Measurements from ENCODE around the gene CIPC. TPM values are rescaled to one million over a fixed set of nuclear protein-coding genes. Genes with fewer than 3 reads are reported as not detected.

Gene CIPC
- total RNA-seq, 1 experiment from 2014 or later = 20.6 TPM

- Histone ChIP-seq H3K4me2 (ENCODE audit: low read length) (no peak overlapping the region), H3K9ac (ENCODE audit: low read length) (no peak overlapping the region)
- POLR2A ChIA-PET = interaction anchor here (0.9 to 2.2 kb wide), 2 partner anchors 75 to 164 kb away, joined by 3 to 12 read pairs; no protein-coding TSS in a partner anchor
These were observed 54.0 kb downstream of the CIPC start for GRCh38 chr14:77151918-77152588.

More at GRCh38 chr14:77151918-77152588, 54.0 kb downstream of the CIPC start:
- CTCF ChIA-PET = interaction anchor here (0.6 to 5.8 kb wide), 38 partner anchors 8 to 761 kb away, joined by 3 to 112 read pairs (median 5); partner anchors contain the start of genes CIPC, GSTZ1, POMT2 and SAMD15
- intact Hi-C loops (cut with micrococcal nuclease) = loop anchor here (1.0 to 2.0 kb wide), 6 partner anchors 61 to 399 kb away; partner anchors contain the start of gene AHSA1
- DNase-seq (ENCODE audit: low read depth, low spot score) (peak; percentile 28), ATAC-seq (peak; percentile 76)
- Histone ChIP-seq H3K4me1 (ENCODE audit: control insufficient read depth in 1 of 2, insufficient read depth in 2 of 2, low read length in 2 of 2) (peaks cover 0 to 14% of the 10 kb centered on the region in 2 experiments; a peak in 2 of 4 replicates), H3K27ac (ENCODE audit: low read depth, low read length) (no peak overlapping the region), H3K27me3 (ENCODE audit: insufficient read depth, low read length) (no peaks in the 10 kb centered on the region; the same call in 1 of the 2 replicates), H3K9me3 (ENCODE audit: control insufficient read depth in 1 of 2, insufficient read depth in 1 of 2, low read depth in 1 of 2, low read length in 2 of 2) (no peaks in the 10 kb centered on the region), H3K4me3 (replicated peaks in 1 of 2; ENCODE audit: low read depth in 1 of 2, low read length in 2 of 2) (no peak overlapping the region), H3K36me3 (ENCODE audit: control insufficient read depth in 1 of 2, insufficient read depth in 2 of 2, low read length in 2 of 2) (no peaks in the 10 kb centered on the region), H4K20me1 (ENCODE audit: insufficient read depth) (no peaks in the 10 kb centered on the region), H3K79me2 (ENCODE audit: insufficient read depth, low read length) (no peaks in the 10 kb centered on the region), H2AFZ (ENCODE audit: low read depth, low read length, poor library complexity, severe bottlenecking) (peak overlapping the region; percentile 78), H3K9me2 (ENCODE audit: insufficient read depth) (no peaks in the 10 kb centered on the region)
- RAD21 ChIA-PET (ENCODE audit: low non-redundant PET in 1 of 2, low total read pairs in 2 of 2, uncharacterized antibody in 2 of 2, unreplicated experiment in 2 of 2) = interaction anchor here (0.8 to 2.8 kb wide), 10 partner anchors 43 to 279 kb away, joined by 3 to 14 read pairs (median 8); no protein-coding TSS in a partner anchor
- BruUV-seq (replicated peaks) = no TSS peak
- TF ChIP-seq SP1 (IDR thresholded peaks at IDR 0.05; ENCODE audit: low read depth) = no peak
- no peak for TF ChIP-seq CEBPB (IDR thresholded peaks at IDR 0.05; ENCODE audit: low read depth)
- TF ChIP-seq, protein P1, sequence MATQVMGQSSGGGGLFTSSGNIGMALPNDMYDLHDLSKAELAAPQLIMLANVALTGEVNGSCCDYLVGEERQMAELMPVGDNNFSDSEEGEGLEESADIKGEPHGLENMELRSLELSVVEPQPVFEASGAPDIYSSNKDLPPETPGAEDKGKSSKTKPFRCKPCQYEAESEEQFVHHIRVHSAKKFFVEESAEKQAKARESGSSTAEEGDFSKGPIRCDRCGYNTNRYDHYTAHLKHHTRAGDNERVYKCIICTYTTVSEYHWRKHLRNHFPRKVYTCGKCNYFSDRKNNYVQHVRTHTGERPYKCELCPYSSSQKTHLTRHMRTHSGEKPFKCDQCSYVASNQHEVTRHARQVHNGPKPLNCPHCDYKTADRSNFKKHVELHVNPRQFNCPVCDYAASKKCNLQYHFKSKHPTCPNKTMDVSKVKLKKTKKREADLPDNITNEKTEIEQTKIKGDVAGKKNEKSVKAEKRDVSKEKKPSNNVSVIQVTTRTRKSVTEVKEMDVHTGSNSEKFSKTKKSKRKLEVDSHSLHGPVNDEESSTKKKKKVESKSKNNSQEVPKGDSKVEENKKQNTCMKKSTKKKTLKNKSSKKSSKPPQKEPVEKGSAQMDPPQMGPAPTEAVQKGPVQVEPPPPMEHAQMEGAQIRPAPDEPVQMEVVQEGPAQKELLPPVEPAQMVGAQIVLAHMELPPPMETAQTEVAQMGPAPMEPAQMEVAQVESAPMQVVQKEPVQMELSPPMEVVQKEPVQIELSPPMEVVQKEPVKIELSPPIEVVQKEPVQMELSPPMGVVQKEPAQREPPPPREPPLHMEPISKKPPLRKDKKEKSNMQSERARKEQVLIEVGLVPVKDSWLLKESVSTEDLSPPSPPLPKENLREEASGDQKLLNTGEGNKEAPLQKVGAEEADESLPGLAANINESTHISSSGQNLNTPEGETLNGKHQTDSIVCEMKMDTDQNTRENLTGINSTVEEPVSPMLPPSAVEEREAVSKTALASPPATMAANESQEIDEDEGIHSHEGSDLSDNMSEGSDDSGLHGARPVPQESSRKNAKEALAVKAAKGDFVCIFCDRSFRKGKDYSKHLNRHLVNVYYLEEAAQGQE (IDR thresholded peaks at IDR 0.05; ENCODE audit: low read depth) = no peak
- TF ChIP-seq EZH2 (IDR thresholded peaks at IDR 0.05) = no peak
- peak; percentile 79 for TF ChIP-seq RAD21 (IDR thresholded peaks at IDR 0.05; ENCODE audit: low read depth)
- no peak for TF ChIP-seq ELF1 (IDR thresholded peaks at IDR 0.05; ENCODE audit: borderline replicate concordance, low read depth)
- no peak for TF ChIP-seq FOSL1 (IDR thresholded peaks at IDR 0.05; ENCODE audit: low read depth)
- TF ChIP-seq CTCF (IDR thresholded peaks at IDR 0.05 in 2 of 3, conservative IDR thresholded peaks at IDR 0.05 in 1 of 3; ENCODE audit: borderline replicate concordance in 1 of 3, insufficient read depth in 1 of 3, low read depth in 2 of 3, low read length in 2 of 3) = peak; percentile 7 to 62 (median 42); a peak in 3 of 6 replicates
- TF ChIP-seq SRF (IDR thresholded peaks at IDR 0.05; ENCODE audit: low read depth) = no peak
